HCT116 (cell line): Measurements from ENCODE around the gene ADD3. TPM values are rescaled to one million over a fixed set of nuclear protein-coding genes. Genes with fewer than 3 reads are reported as not detected.

ENCODE experiments used
- ATAC-seq: fragments of 200-7000 bp; cut with Tn5 transposase; 2 replicates; pipeline ENCODE4 v1.9.1; 2020; ENCODE audit warnings: mild to moderate bottlenecking, moderate library complexity
- BruUV-seq: library from RNA; stranded (reverse); fragments of 400-500 nt; replicated peaks from 2 replicates; lab custom pipeline; 2021; lab: Mats Ljungman, UMichigan
- CTCF ChIA-PET: fragments of 300-600 bp; sonication (Branson Sonifier 250); formaldehyde crosslinking; loops from one replicate; lab custom pipeline; 2021; ENCODE audit warnings: antibody characterized with exemption; lab: Charles Lee
- POLR2A ChIA-PET: fragments of 300-600, 350-600 bp; sonication (Branson Sonifier 250); formaldehyde crosslinking; loops from one replicate; lab custom pipeline; 2021; ENCODE audit warnings: antibody characterized with exemption; lab: Charles Lee
- RAD21 ChIA-PET, 2 experiments: fragments of 300-600 bp; sonication (Branson Sonifier 250); formaldehyde crosslinking; loops; one replicate each; lab custom pipeline; 2023; ENCODE audit warnings: low total read pairs in 2 of 2; ENCODE audit not compliant: uncharacterized antibody in 2 of 2, unreplicated experiment in 2 of 2, low non-redundant PET in 1 of 2; lab: Charles Lee
- DNase-seq: peaks from one replicate; pipeline ENCODE4 v3.0.0-alpha.2; 2010; ENCODE audit warnings: low read depth, low spot score
- H2AFZ ChIP-seq: fragments of 200-600 bp; shearing (Covaris generic), sonication (generic); 2 replicates; pipeline ENCODE4 v1.6.1; 2017; ENCODE audit warnings: low read depth, mixed run types, mixed read lengths, antibody characterized with exemption, low read length; ENCODE audit not compliant: poor library complexity, severe bottlenecking
- H3K27ac ChIP-seq: 2 replicates; pipeline ENCODE4 v1.5.1; 2012; ENCODE audit warnings: low read depth, low read length
- H3K27me3 ChIP-seq: fragments of 200-600 bp; sonication (generic); 2 replicates; pipeline ENCODE4 v1.6.1; 2016; ENCODE audit warnings: mixed run types, low read length, mixed read lengths; ENCODE audit not compliant: insufficient read depth
- H3K36me3 ChIP-seq, 2 experiments: fragments of 200-500 bp in 1 of 2; fragments of 200-600 bp in 1 of 2; sonication (Bioruptor generic) in 1 of 2; sonication (generic) in 1 of 2; 2 replicates each; pipeline versions ENCODE4 v1.5.1 to v1.6.1; 2014 to 2016; ENCODE audit warnings: low read length in 2 of 2, inconsistent platforms in 1 of 2, mixed read lengths in 1 of 2, mixed run types in 1 of 2; ENCODE audit not compliant: insufficient read depth in 2 of 2, control insufficient read depth in 1 of 2
- H3K4me1 ChIP-seq, 2 experiments: fragments of 200-600 bp in 1 of 2; sonication (generic) in 1 of 2; 2 replicates each; pipeline versions ENCODE4 v1.5.1 to v1.6.1; 2012 to 2017; ENCODE audit warnings: low read length in 2 of 2, inconsistent platforms in 1 of 2, mild to moderate bottlenecking in 1 of 2, mixed read lengths in 1 of 2, mixed run types in 1 of 2, moderate library complexity in 1 of 2; ENCODE audit not compliant: insufficient read depth in 2 of 2, control insufficient read depth in 1 of 2
- H3K4me2 ChIP-seq: fragments of 200-600 bp; sonication (generic); 2 replicates; pipeline ENCODE4 v1.6.1; 2017; ENCODE audit warnings: mixed run types, low read length, mixed read lengths
- H3K4me3 ChIP-seq, 2 experiments: fragments of 200-600 bp in 1 of 2; sonication (generic) in 1 of 2; replicated peaks in 1 of 2; 2 replicates each; pipeline ENCODE4 v1.5.1; 2011 to 2016; ENCODE audit warnings: low read length in 2 of 2, control low read depth in 1 of 2, low read depth in 1 of 2, mild to moderate bottlenecking in 1 of 2, mixed read lengths in 1 of 2, mixed run types in 1 of 2
- H3K79me2 ChIP-seq: fragments of 200-600 bp; sonication (generic); 2 replicates; pipeline ENCODE4 v1.6.1; 2017; ENCODE audit warnings: mild to moderate bottlenecking, mixed run types, low read length, moderate library complexity, mixed read lengths; ENCODE audit not compliant: insufficient read depth
- H3K9ac ChIP-seq: fragments of 200-600 bp; sonication (generic); 2 replicates; pipeline ENCODE4 v1.6.1; 2016; ENCODE audit warnings: low read length, mixed read lengths
- H3K9me2 ChIP-seq: fragments of 200-600 bp; sonication (generic), shearing (Covaris generic); 2 replicates; pipeline ENCODE4 v1.6.1; 2017; ENCODE audit warnings: mixed run types, mild to moderate bottlenecking, moderate library complexity; ENCODE audit not compliant: insufficient read depth
- H3K9me3 ChIP-seq, 2 experiments: fragments of 200-500 bp in 1 of 2; fragments of 200-600 bp in 1 of 2; sonication (Bioruptor generic) in 1 of 2; sonication (generic) in 1 of 2; 2 replicates each; pipeline ENCODE4 v1.6.1; 2014 to 2017; ENCODE audit warnings: low read length in 2 of 2, mixed read lengths in 2 of 2, inconsistent platforms in 1 of 2, low read depth in 1 of 2, mild to moderate bottlenecking in 1 of 2, mixed run types in 1 of 2, moderate library complexity in 1 of 2; ENCODE audit not compliant: control insufficient read depth in 1 of 2, insufficient read depth in 1 of 2
- H4K20me1 ChIP-seq: fragments of 200-600 bp; sonication (generic), shearing (Covaris generic); 2 replicates; pipeline ENCODE4 v1.6.1; 2017; ENCODE audit warnings: mixed run types, mild to moderate bottlenecking, moderate library complexity; ENCODE audit not compliant: insufficient read depth
- FOSL1 ChIP-seq: IDR thresholded peaks from 2 replicates; pipeline ENCODE4 v1.6.1; 2012; ENCODE audit warnings: low read depth
- JUND ChIP-seq: IDR thresholded peaks from 2 replicates; pipeline ENCODE4 v1.6.1; 2012
- RAD21 ChIP-seq: IDR thresholded peaks from 2 replicates; pipeline ENCODE4 v1.6.1; 2012; ENCODE audit warnings: low read depth, mild to moderate bottlenecking
- SIN3A ChIP-seq: IDR thresholded peaks from 2 replicates; pipeline ENCODE4 v1.6.1; 2012; ENCODE audit warnings: low read depth
- SRF ChIP-seq: IDR thresholded peaks from 2 replicates; pipeline ENCODE4 v1.6.1; 2012; ENCODE audit warnings: low read depth
- ZBTB33 ChIP-seq: IDR thresholded peaks from 2 replicates; pipeline ENCODE4 v1.6.1; 2011; ENCODE audit warnings: mild to moderate bottlenecking, low read length, moderate library complexity; ENCODE audit not compliant: insufficient replicate concordance; ENCODE audit errors: extremely low read depth
- ZFX ChIP-seq: fragments of 450-650 bp; IDR thresholded peaks from 2 replicates; pipeline ENCODE4 v1.6.1; 2017
- intact Hi-C: fragments of 100-400 bp; cut with micrococcal nuclease; formaldehyde crosslinking; loops from 2 replicates; pipeline ENCODE4 v1.10.0; 2022
- total RNA-seq: library from RNA; stranded (reverse); gene quantifications from one replicate; pipeline ENCODE4 v1.2.1, GENCODE V29; 2021; ENCODE audit not compliant: unreplicated experiment
- TF ChIP-seq, protein P1 (sequence below), 3 experiments: fragments of 200-600 bp in 1 of 3; sonication (generic) in 1 of 3; IDR thresholded peaks in 2 of 3; conservative IDR thresholded peaks in 1 of 3; 2 replicates each; pipeline ENCODE4 v1.5.1; 2012 to 2017; ENCODE audit warnings: low read depth in 2 of 3, low read length in 2 of 3, antibody characterized with exemption in 1 of 3, borderline replicate concordance in 1 of 3, control low read depth in 1 of 3, mild to moderate bottlenecking in 1 of 3, mixed read lengths in 1 of 3, mixed run types in 1 of 3, moderate library complexity in 1 of 3; ENCODE audit not compliant: insufficient read depth in 1 of 3

Gene ADD3
- total RNA-seq, 1 experiment from 2014 or later = 41.1 TPM

GRCh38 chr10:110153396-110153795 is 145.6 kb downstream of the ADD3 start:
- no peak for TF ChIP-seq JUND
- no peak for TF ChIP-seq ZBTB33
- TF ChIP-seq, protein P1, sequence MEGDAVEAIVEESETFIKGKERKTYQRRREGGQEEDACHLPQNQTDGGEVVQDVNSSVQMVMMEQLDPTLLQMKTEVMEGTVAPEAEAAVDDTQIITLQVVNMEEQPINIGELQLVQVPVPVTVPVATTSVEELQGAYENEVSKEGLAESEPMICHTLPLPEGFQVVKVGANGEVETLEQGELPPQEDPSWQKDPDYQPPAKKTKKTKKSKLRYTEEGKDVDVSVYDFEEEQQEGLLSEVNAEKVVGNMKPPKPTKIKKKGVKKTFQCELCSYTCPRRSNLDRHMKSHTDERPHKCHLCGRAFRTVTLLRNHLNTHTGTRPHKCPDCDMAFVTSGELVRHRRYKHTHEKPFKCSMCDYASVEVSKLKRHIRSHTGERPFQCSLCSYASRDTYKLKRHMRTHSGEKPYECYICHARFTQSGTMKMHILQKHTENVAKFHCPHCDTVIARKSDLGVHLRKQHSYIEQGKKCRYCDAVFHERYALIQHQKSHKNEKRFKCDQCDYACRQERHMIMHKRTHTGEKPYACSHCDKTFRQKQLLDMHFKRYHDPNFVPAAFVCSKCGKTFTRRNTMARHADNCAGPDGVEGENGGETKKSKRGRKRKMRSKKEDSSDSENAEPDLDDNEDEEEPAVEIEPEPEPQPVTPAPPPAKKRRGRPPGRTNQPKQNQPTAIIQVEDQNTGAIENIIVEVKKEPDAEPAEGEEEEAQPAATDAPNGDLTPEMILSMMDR (IDR thresholded peaks at IDR 0.05 in 2 of 3, conservative IDR thresholded peaks at IDR 0.05 in 1 of 3; ENCODE audit: borderline replicate concordance in 1 of 3, insufficient read depth in 1 of 3, low read depth in 2 of 3, low read length in 2 of 3) = no peak
- TF ChIP-seq SIN3A = no peak
- no peak for TF ChIP-seq FOSL1
- no peak for TF ChIP-seq RAD21
- TF ChIP-seq SRF = no peak
- TF ChIP-seq ZFX = no peak
- Histone ChIP-seq H3K4me2 (no peak overlapping the region), H3K36me3 (no peaks in the 10 kb centered on the region), H2AFZ (no peak overlapping the region), H3K27me3 (no peaks in the 10 kb centered on the region), H3K27ac (no peak overlapping the region), H4K20me1 (no peaks in the 10 kb centered on the region), H3K9ac (no peak overlapping the region), H3K9me3 (no peaks in the 10 kb centered on the region), H3K79me2 (no peaks in the 10 kb centered on the region), H3K9me2 (no peaks in the 10 kb centered on the region), H3K4me3 (no peak overlapping the region), H3K4me1 (peaks cover 0 to 4% of the 10 kb centered on the region in 2 experiments; a peak in 1 of 4 replicates)
- intact Hi-C loops = no loop called here
- ChIA-PET CTCF (interaction anchor here (2.1 kb wide), 1 partner anchor 15 kb away, joined by 8 read pairs; no protein-coding TSS in a partner anchor), POLR2A (interaction anchor here (1.2 kb wide), 1 partner anchor 9 kb away, joined by 3 read pairs; no protein-coding TSS in a partner anchor), RAD21 (no interaction called here)
- DNase-seq (no peak), ATAC-seq (no peak)
- no TSS peak for BruUV-seq
